Upper lobe of left lung (tissue), 6 donors: ENCODE results near the gene PDE4D. TPM values are rescaled to one million over a fixed set of nuclear protein-coding genes. Genes with fewer than 3 reads are reported as not detected.

Experiments used
- ATAC-seq, 2 donors: fragments of 200-7000 bp; cut with Tn5 transposase; one replicate each; pipeline ENCODE4 v1.9.1; 2022; ENCODE audit warnings: mild to moderate bottlenecking in 2 of 2, moderate library complexity in 2 of 2; ENCODE audit not compliant: low FRiP score in 2 of 2
- DNase-seq, 2 donors: peaks; one replicate each; pipeline ENCODE4 v3.0.0-alpha.2; 2019 to 2020
- H3K27ac ChIP-seq, 4 donors: fragments of 200-600 bp; sonication (generic); one replicate each; pipeline ENCODE4 v1.5.1; 2016 to 2019
- H3K27me3 ChIP-seq, 4 donors: fragments of 200-600 bp; sonication (generic); one replicate each; pipeline ENCODE4 v1.5.1; 2017 to 2019
- H3K36me3 ChIP-seq, 4 donors: fragments of 200-600 bp; sonication (generic); one replicate each; pipeline ENCODE4 v1.5.1; 2016 to 2019
- H3K4me1 ChIP-seq, 4 donors: fragments of 200-600 bp; sonication (generic); one replicate each; pipeline ENCODE4 v1.5.1; 2018 to 2019
- H3K4me3 ChIP-seq, 4 donors: fragments of 200-600 bp; sonication (generic); one replicate each; pipeline ENCODE4 v1.5.1; 2017 to 2019; ENCODE audit warnings: mild to moderate bottlenecking in 2 of 4, moderate library complexity in 1 of 4
- H3K9me3 ChIP-seq, 4 donors: fragments of 200-600 bp; sonication (generic); one replicate each; pipeline ENCODE4 v1.5.1; 2018 to 2019
- CTCF ChIP-seq, 6 experiments: fragments of 450-650 bp in 4 of 6; fragments of 200-600 bp in 2 of 6; sonication (generic) in 2 of 6; IDR thresholded peaks; one replicate each; pipeline ENCODE4 v1.5.1; 2016 to 2019; ENCODE audit warnings: antibody characterized with exemption in 6 of 6
- EP300 ChIP-seq, 4 donors: sonication (generic); formaldehyde crosslinking; IDR thresholded peaks; one replicate each; pipeline ENCODE4 v1.5.1; 2017; ENCODE audit warnings: antibody characterized with exemption in 4 of 4, control low read depth in 2 of 4
- POLR2A ChIP-seq, 4 donors: fragments of 450-650 bp; IDR thresholded peaks; one replicate each; pipeline ENCODE4 v1.5.1; 2016 to 2017; ENCODE audit warnings: antibody characterized with exemption in 4 of 4, mild to moderate bottlenecking in 2 of 4
- POLR2AphosphoS5 ChIP-seq, 2 donors: sonication (generic); formaldehyde crosslinking; IDR thresholded peaks; one replicate each; pipeline ENCODE4 v1.5.1; 2017; ENCODE audit warnings: antibody characterized with exemption in 2 of 2
- WGBS, 2 donors: methylation state at CpG; one replicate each; pipeline ENCODE4 v1.1.5; 2017 to 2018; 5-methylcytosine and 5-hydroxymethylcytosine counted together
- total RNA-seq, 6 donors: library from RNA; depleted of rRNA in 4 of 6; stranded (reverse); fragments of >200 nt in 4 of 6; gene quantifications; one replicate each; pipeline versions ENCODE4 v1.1.0 to v1.2.1, GENCODE V29; 2016 to 2021
- donor health status: DM: no; HTN: no; CAD: no; lungs with moderate emphysema.
- donor health status: DM: no; HTN: yes; CAD: no; lungs with severe emphysema.

Gene PDE4D
- total RNA-seq, 6 donors from 2014 or later, result 50.4 to 188 (median 84.0) TPM

GRCh38 chr5:59583810-59584562 lies 309.5 kb downstream of the PDE4D start:
- peak overlapping the region in 3 of 4 donors; percentile 21 to 39 (median 25) for H3K4me3 ChIP-seq
- H3K27ac ChIP-seq, result peak overlapping the region in 3 of 4 donors; percentile 24 to 55 (median 34)
- no peak for TF ChIP-seq POLR2A (IDR thresholded peaks at IDR 0.05)
- no peak for TF ChIP-seq POLR2AphosphoS5 (IDR thresholded peaks at IDR 0.05)
- no peak for TF ChIP-seq CTCF (IDR thresholded peaks at IDR 0.05)
- TF ChIP-seq EP300 (IDR thresholded peaks at IDR 0.05), result no peak
- H3K36me3 ChIP-seq, result no peaks in the 10 kb centered on the region
- H3K4me1 ChIP-seq, result peaks cover 0 to 8% (median 3%) of the 10 kb centered on the region in 4 donors
- WGBS, 2 donors, result 55 to 61% methylated on average over 8 of the region's 8 CpGs
- no peaks in the 10 kb centered on the region for H3K27me3 ChIP-seq
- no peaks in the 10 kb centered on the region for H3K9me3 ChIP-seq
- no peak for DNase-seq
- ATAC-seq, result no peak

DNA sequence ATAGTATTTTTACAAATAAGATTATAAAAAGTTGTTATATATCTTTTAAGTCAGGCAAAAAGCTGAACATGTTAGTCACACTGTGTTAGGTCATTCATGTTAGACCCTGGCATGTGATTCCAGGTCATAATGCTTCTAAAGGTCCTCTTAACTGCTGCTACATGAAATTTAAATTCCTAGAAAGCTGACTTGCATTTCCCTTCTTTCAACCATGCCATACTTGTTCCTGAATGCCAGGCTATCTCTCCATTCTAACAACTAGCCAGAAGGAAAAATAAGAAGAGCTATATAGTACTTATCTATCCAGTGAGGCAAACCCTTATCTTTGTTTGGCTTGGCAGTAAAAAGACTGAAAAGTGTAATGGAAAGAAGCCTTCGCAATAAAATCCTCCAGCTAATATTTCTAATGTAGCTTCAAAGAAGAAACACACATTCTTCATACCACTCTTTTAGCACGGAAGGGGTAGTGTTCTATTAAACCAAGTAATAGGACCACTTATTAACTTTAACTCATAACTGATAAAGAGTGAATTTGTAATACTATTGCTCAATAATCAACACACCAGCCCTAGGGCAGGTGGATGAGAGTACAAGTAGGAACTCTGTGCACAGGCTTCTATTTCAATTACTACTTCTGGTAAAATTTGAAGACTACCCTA lies 310.2 kb downstream of the PDE4D start:
- H3K36me3 ChIP-seq, result no peaks in the 10 kb centered on the region
- H3K27me3 ChIP-seq, result no peaks in the 10 kb centered on the region
- 51 to 62% methylated on average over 2 of the region's 2 CpGs for WGBS, 2 donors
- H3K27ac ChIP-seq, result peak overlapping the region in 2 of 4 donors; percentile 34 to 55
- no peak for DNase-seq
- H3K4me3 ChIP-seq, result peak overlapping the region in 2 of 4 donors; percentile 25 to 39
- peak; percentile 46 to 76 for ATAC-seq
- H3K9me3 ChIP-seq, result no peaks in the 10 kb centered on the region
- peaks cover 0 to 8% (median under 1%) of the 10 kb centered on the region in 4 donors for H3K4me1 ChIP-seq
- TF ChIP-seq POLR2AphosphoS5 (IDR thresholded peaks at IDR 0.05) (no peak), CTCF (IDR thresholded peaks at IDR 0.05) (no peak), POLR2A (IDR thresholded peaks at IDR 0.05) (no peak), EP300 (IDR thresholded peaks at IDR 0.05) (no peak)

DNA sequence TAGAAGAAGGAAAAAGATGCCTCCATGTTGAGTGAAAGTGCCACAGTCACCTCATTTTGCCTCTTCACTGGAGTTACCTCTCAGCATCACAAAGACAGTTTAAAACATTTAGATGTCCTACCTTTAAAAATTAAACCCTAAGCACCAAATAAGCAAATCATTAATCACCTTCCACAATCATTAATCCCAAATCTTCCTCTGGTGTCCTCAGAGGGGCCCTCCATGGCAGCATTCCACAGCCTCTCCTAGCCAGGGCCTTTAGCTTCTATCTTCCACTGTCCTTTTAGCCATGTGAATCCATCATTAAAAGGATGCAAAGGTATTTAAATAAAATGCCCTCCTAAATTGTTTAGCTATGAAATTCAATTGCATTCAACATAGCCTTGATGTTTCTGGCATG lies 310.8 kb downstream of the PDE4D start:
- no peaks in the 10 kb centered on the region for H3K9me3 ChIP-seq
- H3K4me3 ChIP-seq, result no peak overlapping the region
- H3K36me3 ChIP-seq, result no peaks in the 10 kb centered on the region
- H3K4me1 ChIP-seq, result peaks cover 0 to 5% (median 0%) of the 10 kb centered on the region in 4 donors
- DNase-seq (no peak), ATAC-seq (no peak)
- H3K27ac ChIP-seq, result no peak overlapping the region
- no peaks in the 10 kb centered on the region for H3K27me3 ChIP-seq
- TF ChIP-seq POLR2AphosphoS5 (IDR thresholded peaks at IDR 0.05), result no peak
- no peak for TF ChIP-seq CTCF (IDR thresholded peaks at IDR 0.05)
- no peak for TF ChIP-seq POLR2A (IDR thresholded peaks at IDR 0.05)
- TF ChIP-seq EP300 (IDR thresholded peaks at IDR 0.05), result no peak

GRCh38 chr5:59579824-59580167 lies 313.7 kb downstream of the PDE4D start:
- H3K4me3 ChIP-seq, result no peak overlapping the region
- ATAC-seq (no peak), DNase-seq (no peak)
- WGBS, 2 donors, result 89 to 96% methylated on average over 1 of the region's 1 CpG
- no peaks in the 10 kb centered on the region for H3K36me3 ChIP-seq
- H3K27me3 ChIP-seq, result no peaks in the 10 kb centered on the region
- H3K9me3 ChIP-seq, result no peaks in the 10 kb centered on the region
- H3K27ac ChIP-seq, result no peak overlapping the region
- TF ChIP-seq CTCF (IDR thresholded peaks at IDR 0.05) (no peak), POLR2A (IDR thresholded peaks at IDR 0.05) (no peak), POLR2AphosphoS5 (IDR thresholded peaks at IDR 0.05) (no peak), EP300 (IDR thresholded peaks at IDR 0.05) (no peak)
- no peaks in the 10 kb centered on the region for H3K4me1 ChIP-seq
